Panc1 (cell line): ENCODE results near the gene AMZ1. TPM values are rescaled to one million over a fixed set of nuclear protein-coding genes. Genes with fewer than 3 reads are reported as not detected.

Experiments
- ATAC-seq: fragments of 200-7000 bp; cut with Tn5 transposase; 2 replicates; pipeline ENCODE4 v1.9.1; 2020; ENCODE audit warnings: mild to moderate bottlenecking, moderate library complexity
- BruUV-seq: library from RNA; stranded (reverse); fragments of 400-500 nt; replicated peaks from 2 replicates; lab custom pipeline; 2021; lab: Mats Ljungman, UMichigan
- CTCF ChIA-PET: fragments of 300-600 bp; sonication (Branson Sonifier 250); formaldehyde crosslinking; loops from one replicate; lab custom pipeline; 2022; ENCODE audit warnings: antibody characterized with exemption; lab: Charles Lee
- POLR2A ChIA-PET: fragments of 300-600 bp; sonication (Branson Sonifier 250); formaldehyde crosslinking; loops from one replicate; lab custom pipeline; 2022; ENCODE audit warnings: antibody characterized with exemption; lab: Charles Lee
- DNase-seq: peaks from one replicate; pipeline ENCODE4 v3.0.0-alpha.2; 2010; ENCODE audit warnings: low read depth, low spot score
- H3K27ac ChIP-seq: 2 replicates; pipeline ENCODE4 v1.5.1; 2011; ENCODE audit warnings: mild to moderate bottlenecking, low read length, inconsistent platforms
- H3K27me3 ChIP-seq: fragments of 200-500 bp; sonication (Bioruptor generic); 2 replicates; pipeline ENCODE4 v1.6.0; 2014; ENCODE audit warnings: low read length, inconsistent platforms; ENCODE audit not compliant: control insufficient read depth, insufficient read depth
- H3K36me3 ChIP-seq: fragments of 200-500 bp; sonication (Bioruptor generic); 2 replicates; pipeline ENCODE4 v1.5.1; 2014; ENCODE audit warnings: inconsistent platforms, mild to moderate bottlenecking, low read length, moderate library complexity; ENCODE audit not compliant: control insufficient read depth, insufficient read depth
- H3K4me1 ChIP-seq: 2 replicates; pipeline ENCODE4 v1.5.1; 2011; ENCODE audit warnings: inconsistent platforms, mild to moderate bottlenecking, low read length, moderate library complexity; ENCODE audit not compliant: control insufficient read depth, insufficient read depth
- H3K4me3 ChIP-seq, 2 experiments: 2 replicates each; pipeline ENCODE4 v1.5.1; 2011 to 2012; ENCODE audit warnings: low read depth in 2 of 2, low read length in 2 of 2, mild to moderate bottlenecking in 2 of 2, inconsistent platforms in 1 of 2, moderate library complexity in 1 of 2
- H3K9me3 ChIP-seq: fragments of 200-500 bp; sonication (Bioruptor generic); 2 replicates; pipeline ENCODE4 v1.5.1; 2014; ENCODE audit warnings: low read depth, mild to moderate bottlenecking, inconsistent platforms, low read length, moderate library complexity; ENCODE audit not compliant: control insufficient read depth, insufficient read depth
- POLR2AphosphoS5 ChIP-seq: IDR thresholded peaks from 2 replicates; pipeline ENCODE4 v1.6.1; 2012; ENCODE audit warnings: mild to moderate bottlenecking, low read depth, low read length, moderate library complexity
- SIN3A ChIP-seq: IDR thresholded peaks from 2 replicates; pipeline ENCODE4 v1.6.1; 2012; ENCODE audit warnings: low read depth, mild to moderate bottlenecking, low read length, moderate library complexity, borderline replicate concordance; ENCODE audit not compliant: insufficient read depth
- TCF7L2 ChIP-seq: IDR thresholded peaks from 2 replicates; pipeline ENCODE4 v1.6.1; 2011; ENCODE audit warnings: mild to moderate bottlenecking, low read depth, low read length, inconsistent platforms
- in situ Hi-C: cut with HindIII; loops from 2 replicates; pipeline ENCODE4 v1.10.0; 2016; ENCODE audit warnings: low sequenced_read_pairs, low pct_unique_long_range_greater_than_20kb
- intact Hi-C: fragments of 100-400 bp; cut with micrococcal nuclease; formaldehyde crosslinking; loops from one replicate; pipeline ENCODE4 v1.10.0; 2022; ENCODE audit not compliant: unreplicated experiment
- total RNA-seq: library from RNA; stranded (reverse); gene quantifications from one replicate; pipeline ENCODE4 v1.2.1, GENCODE V29; 2021; ENCODE audit not compliant: unreplicated experiment
- TF ChIP-seq, protein P1 (sequence below), 2 experiments: IDR thresholded peaks; 2 replicates each; pipeline ENCODE4 v1.6.1; 2011 to 2012; ENCODE audit warnings: low read depth in 2 of 2, control low read depth in 1 of 2, low read length in 1 of 2, mild to moderate bottlenecking in 1 of 2, moderate library complexity in 1 of 2; ENCODE audit not compliant: insufficient read depth in 1 of 2
- TF ChIP-seq, protein P2 (sequence below): fragments of 450-650 bp; IDR thresholded peaks from 2 replicates; pipeline ENCODE4 v1.5.1; 2017; ENCODE audit warnings: mild to moderate bottlenecking

AMZ1 gene
- total RNA-seq, 1 experiment from 2014 or later: 0.57 TPM

DNA sequence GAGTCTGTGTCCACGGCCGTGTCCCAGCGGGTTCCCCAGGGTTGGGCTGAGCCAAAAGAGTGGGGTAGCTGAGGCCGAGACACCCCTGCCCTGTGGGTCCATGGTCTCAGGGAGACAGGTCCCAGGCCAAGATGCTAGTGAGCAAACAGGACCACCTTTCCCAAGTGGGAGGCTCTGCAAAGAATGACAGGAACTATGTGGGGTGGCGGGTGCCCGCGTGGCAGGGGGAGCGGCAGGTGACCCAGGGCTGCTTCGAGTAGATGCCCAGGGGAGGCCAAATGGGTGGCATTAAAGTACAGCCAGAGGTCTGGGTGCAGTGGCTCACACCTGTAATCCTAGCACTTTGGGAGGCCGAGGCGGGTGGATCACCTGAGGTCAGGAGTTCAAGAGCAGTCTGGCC is 38.0 kb upstream of the AMZ1 start:
- no TSS peak for BruUV-seq
- Histone ChIP-seq H3K4me3 (no peak overlapping the region), H3K36me3 (peaks cover 2% of the 10 kb centered on the region; the same call in 1 of the 2 replicates), H3K9me3 (no peaks in the 10 kb centered on the region), H3K27ac (no peak overlapping the region), H3K4me1 (peaks cover 11% of the 10 kb centered on the region), H3K27me3 (no peaks in the 10 kb centered on the region)
- intact Hi-C loops: no loop called here
- ATAC-seq: no peak
- in situ Hi-C loops: no loop called here
- ChIA-PET CTCF (no interaction called here), POLR2A (interaction anchor here (0.7 kb wide), 1 partner anchor 41 kb away, joined by 5 read pairs; no protein-coding TSS in a partner anchor)
- no peak for DNase-seq
- TF ChIP-seq SIN3A: no peak
- TF ChIP-seq TCF7L2: no peak
- TF ChIP-seq, protein P1, sequence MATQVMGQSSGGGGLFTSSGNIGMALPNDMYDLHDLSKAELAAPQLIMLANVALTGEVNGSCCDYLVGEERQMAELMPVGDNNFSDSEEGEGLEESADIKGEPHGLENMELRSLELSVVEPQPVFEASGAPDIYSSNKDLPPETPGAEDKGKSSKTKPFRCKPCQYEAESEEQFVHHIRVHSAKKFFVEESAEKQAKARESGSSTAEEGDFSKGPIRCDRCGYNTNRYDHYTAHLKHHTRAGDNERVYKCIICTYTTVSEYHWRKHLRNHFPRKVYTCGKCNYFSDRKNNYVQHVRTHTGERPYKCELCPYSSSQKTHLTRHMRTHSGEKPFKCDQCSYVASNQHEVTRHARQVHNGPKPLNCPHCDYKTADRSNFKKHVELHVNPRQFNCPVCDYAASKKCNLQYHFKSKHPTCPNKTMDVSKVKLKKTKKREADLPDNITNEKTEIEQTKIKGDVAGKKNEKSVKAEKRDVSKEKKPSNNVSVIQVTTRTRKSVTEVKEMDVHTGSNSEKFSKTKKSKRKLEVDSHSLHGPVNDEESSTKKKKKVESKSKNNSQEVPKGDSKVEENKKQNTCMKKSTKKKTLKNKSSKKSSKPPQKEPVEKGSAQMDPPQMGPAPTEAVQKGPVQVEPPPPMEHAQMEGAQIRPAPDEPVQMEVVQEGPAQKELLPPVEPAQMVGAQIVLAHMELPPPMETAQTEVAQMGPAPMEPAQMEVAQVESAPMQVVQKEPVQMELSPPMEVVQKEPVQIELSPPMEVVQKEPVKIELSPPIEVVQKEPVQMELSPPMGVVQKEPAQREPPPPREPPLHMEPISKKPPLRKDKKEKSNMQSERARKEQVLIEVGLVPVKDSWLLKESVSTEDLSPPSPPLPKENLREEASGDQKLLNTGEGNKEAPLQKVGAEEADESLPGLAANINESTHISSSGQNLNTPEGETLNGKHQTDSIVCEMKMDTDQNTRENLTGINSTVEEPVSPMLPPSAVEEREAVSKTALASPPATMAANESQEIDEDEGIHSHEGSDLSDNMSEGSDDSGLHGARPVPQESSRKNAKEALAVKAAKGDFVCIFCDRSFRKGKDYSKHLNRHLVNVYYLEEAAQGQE (IDR thresholded peaks at IDR 0.05; ENCODE audit: insufficient read depth in 1 of 2, low read depth in 2 of 2, low read length in 1 of 2): no peak
- TF ChIP-seq, protein P2, sequence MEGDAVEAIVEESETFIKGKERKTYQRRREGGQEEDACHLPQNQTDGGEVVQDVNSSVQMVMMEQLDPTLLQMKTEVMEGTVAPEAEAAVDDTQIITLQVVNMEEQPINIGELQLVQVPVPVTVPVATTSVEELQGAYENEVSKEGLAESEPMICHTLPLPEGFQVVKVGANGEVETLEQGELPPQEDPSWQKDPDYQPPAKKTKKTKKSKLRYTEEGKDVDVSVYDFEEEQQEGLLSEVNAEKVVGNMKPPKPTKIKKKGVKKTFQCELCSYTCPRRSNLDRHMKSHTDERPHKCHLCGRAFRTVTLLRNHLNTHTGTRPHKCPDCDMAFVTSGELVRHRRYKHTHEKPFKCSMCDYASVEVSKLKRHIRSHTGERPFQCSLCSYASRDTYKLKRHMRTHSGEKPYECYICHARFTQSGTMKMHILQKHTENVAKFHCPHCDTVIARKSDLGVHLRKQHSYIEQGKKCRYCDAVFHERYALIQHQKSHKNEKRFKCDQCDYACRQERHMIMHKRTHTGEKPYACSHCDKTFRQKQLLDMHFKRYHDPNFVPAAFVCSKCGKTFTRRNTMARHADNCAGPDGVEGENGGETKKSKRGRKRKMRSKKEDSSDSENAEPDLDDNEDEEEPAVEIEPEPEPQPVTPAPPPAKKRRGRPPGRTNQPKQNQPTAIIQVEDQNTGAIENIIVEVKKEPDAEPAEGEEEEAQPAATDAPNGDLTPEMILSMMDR: no peak

DNA sequence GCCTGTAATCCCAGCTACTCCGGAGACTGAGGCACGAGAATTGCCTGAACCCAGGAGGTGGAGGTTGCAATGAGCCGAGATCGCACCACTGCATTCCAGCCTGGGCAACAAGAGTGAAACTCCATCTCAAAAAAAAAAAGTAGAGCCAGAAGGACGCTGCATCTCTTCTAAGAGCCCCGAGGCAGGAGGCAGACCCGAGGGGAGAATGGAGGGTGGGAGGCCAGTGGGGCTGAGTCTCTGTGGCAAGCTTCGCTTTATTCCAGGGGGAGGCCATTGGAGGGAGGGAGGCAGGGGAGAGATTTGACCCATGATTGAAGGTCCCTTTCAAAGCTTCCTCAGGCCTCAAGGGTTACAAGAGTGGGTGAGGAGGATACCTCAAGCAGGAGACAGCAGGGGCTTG is 37.6 kb upstream of the AMZ1 start:
- Histone ChIP-seq H3K4me1 (peaks cover 7% of the 10 kb centered on the region), H3K27me3 (no peaks in the 10 kb centered on the region), H3K36me3 (peaks cover 2% of the 10 kb centered on the region; the same call in 1 of the 2 replicates), H3K4me3 (no peak overlapping the region), H3K9me3 (no peaks in the 10 kb centered on the region), H3K27ac (no peak overlapping the region)
- ATAC-seq: no peak
- ChIA-PET CTCF (no interaction called here), POLR2A (interaction anchor here (0.7 kb wide), 1 partner anchor 41 kb away, joined by 5 read pairs; no protein-coding TSS in a partner anchor)
- no TSS peak for BruUV-seq
- intact Hi-C loops (no loop called here), in situ Hi-C loops (no loop called here)
- TF ChIP-seq, protein P1 (IDR thresholded peaks at IDR 0.05; ENCODE audit: insufficient read depth in 1 of 2, low read depth in 2 of 2, low read length in 1 of 2): no peak
- TF ChIP-seq POLR2AphosphoS5 (no peak), TCF7L2 (no peak), SIN3A (no peak)
- TF ChIP-seq, protein P2: no peak
- DNase-seq: no peak
